HEK293T (cell line): Measurements from ENCODE around the gene ADCY3.
A peak's percentile ranks its signal among the peaks of the same experiment; 100 is the strongest.

Source experiments
- ARNT ChIP-seq: fragments of 450-650 bp; IDR thresholded peaks from 2 replicates; pipeline ENCODE4 v1.6.1; 2017; ENCODE audit warnings: mild to moderate bottlenecking
- BHLHE40 ChIP-seq: fragments of 450-650 bp; IDR thresholded peaks from 2 replicates; pipeline ENCODE4 v1.6.1; 2016; ENCODE audit warnings: mild to moderate bottlenecking, moderate library complexity, borderline replicate concordance
- ELF4 ChIP-seq: fragments of 450-650 bp; IDR thresholded peaks from 2 replicates; pipeline ENCODE4 v1.6.1; 2017; ENCODE audit warnings: antibody characterized with exemption
- FOXK2 ChIP-seq: fragments of 450-650 bp; IDR thresholded peaks from 2 replicates; pipeline ENCODE4 v1.6.1; 2016; ENCODE audit warnings: mild to moderate bottlenecking
- FOXM1 ChIP-seq: fragments of 450-650 bp; IDR thresholded peaks from 2 replicates; pipeline ENCODE4 v1.6.1; 2017; ENCODE audit warnings: mild to moderate bottlenecking, borderline replicate concordance
- HDGF ChIP-seq: fragments of 450-650 bp; IDR thresholded peaks from 2 replicates; pipeline ENCODE4 v1.6.1; 2017; ENCODE audit warnings: antibody characterized with exemption, borderline replicate concordance
- L3MBTL2 ChIP-seq: fragments of 450-650 bp; conservative IDR thresholded peaks from 2 replicates; pipeline ENCODE4 v1.6.1; 2016; ENCODE audit warnings: mild to moderate bottlenecking
- NFRKB ChIP-seq: fragments of 450-650 bp; IDR thresholded peaks from 2 replicates; pipeline ENCODE4 v1.6.1; 2016; ENCODE audit warnings: mild to moderate bottlenecking, moderate library complexity
- SP1 ChIP-seq: fragments of 450-650 bp; IDR thresholded peaks from 2 replicates; pipeline ENCODE4 v1.6.1; 2017
- SUZ12 ChIP-seq: fragments of 450-650 bp; IDR thresholded peaks from 2 replicates; pipeline ENCODE4 v1.6.1; 2016; ENCODE audit warnings: mild to moderate bottlenecking
- TARDBP ChIP-seq: fragments of 450-650 bp; IDR thresholded peaks from 2 replicates; pipeline ENCODE4 v1.6.1; 2016

GRCh38 chr2:24920809-24921441, 888 bp upstream of the ADCY3 start:
- TF ChIP-seq NFRKB (no peak), BHLHE40 (no peak), ELF4 (no peak), TARDBP (no peak), SP1 (no peak), HDGF (no peak), SUZ12 (no peak), L3MBTL2 (peak; percentile 52; the same call in 1 of the 2 replicates), FOXM1 (no peak), FOXK2 (no peak), ARNT (no peak)
